C4-2B (cell line): Measurements from ENCODE around the gene IL16.

Source experiments
- H3K27ac ChIP-seq: fragments of 450-650 bp; 2 replicates; pipeline ENCODE4 v1.5.1; 2017
- ZFX ChIP-seq: fragments of 450-650 bp; IDR thresholded peaks from 2 replicates; pipeline ENCODE4 v1.6.1; 2017
- TF ChIP-seq, protein P1 (sequence below): fragments of 450-650 bp; conservative IDR thresholded peaks from 2 replicates; pipeline ENCODE4 v1.5.1; 2017; ENCODE audit warnings: mild to moderate bottlenecking

Gene IL16

DNA sequence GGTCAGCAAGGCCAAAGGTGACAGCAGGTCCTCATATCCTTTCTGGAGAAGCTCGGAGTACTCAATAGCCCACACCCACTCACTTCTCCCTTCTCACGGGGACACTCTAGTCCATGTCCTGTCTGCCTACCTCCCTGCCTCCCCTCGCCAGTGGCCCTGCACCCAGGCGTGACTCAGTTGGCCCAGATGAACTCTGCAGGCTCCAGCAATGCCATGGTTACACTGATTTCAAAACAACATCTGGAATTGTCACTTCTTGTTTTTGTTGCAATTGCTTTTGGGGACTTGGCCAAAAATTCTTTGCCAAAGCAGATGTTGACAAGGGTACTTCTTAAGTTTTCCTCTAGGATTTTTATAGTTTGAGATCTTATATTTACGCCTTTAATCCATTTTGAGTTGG, 13.0 kb downstream of the IL16 start:
- H3K27ac ChIP-seq: no peak overlapping the region
- TF ChIP-seq, protein P1, sequence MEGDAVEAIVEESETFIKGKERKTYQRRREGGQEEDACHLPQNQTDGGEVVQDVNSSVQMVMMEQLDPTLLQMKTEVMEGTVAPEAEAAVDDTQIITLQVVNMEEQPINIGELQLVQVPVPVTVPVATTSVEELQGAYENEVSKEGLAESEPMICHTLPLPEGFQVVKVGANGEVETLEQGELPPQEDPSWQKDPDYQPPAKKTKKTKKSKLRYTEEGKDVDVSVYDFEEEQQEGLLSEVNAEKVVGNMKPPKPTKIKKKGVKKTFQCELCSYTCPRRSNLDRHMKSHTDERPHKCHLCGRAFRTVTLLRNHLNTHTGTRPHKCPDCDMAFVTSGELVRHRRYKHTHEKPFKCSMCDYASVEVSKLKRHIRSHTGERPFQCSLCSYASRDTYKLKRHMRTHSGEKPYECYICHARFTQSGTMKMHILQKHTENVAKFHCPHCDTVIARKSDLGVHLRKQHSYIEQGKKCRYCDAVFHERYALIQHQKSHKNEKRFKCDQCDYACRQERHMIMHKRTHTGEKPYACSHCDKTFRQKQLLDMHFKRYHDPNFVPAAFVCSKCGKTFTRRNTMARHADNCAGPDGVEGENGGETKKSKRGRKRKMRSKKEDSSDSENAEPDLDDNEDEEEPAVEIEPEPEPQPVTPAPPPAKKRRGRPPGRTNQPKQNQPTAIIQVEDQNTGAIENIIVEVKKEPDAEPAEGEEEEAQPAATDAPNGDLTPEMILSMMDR: no peak
- TF ChIP-seq ZFX: no peak

DNA sequence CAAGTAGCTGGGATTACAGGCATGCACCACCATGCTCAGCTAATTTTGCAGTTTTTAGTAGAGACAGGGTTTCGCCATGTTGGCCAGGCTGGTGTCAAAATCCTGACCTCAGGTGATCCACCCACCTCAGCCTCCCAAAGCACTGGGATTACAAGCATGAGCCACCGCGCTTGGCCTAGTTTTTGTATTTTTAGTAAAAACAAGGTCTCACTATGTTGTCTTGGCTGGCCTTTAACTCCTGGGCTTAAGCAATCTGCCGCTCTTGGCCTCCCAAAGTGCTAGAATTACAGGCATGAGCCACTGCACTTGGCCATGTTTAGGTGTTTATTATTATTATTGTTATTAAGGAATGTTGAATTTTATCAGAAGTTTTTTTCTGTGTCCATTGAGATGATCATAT, 14.7 kb downstream of the IL16 start:
- H3K27ac ChIP-seq: no peak overlapping the region
- TF ChIP-seq ZFX: no peak
- TF ChIP-seq, protein P1: no peak

DNA sequence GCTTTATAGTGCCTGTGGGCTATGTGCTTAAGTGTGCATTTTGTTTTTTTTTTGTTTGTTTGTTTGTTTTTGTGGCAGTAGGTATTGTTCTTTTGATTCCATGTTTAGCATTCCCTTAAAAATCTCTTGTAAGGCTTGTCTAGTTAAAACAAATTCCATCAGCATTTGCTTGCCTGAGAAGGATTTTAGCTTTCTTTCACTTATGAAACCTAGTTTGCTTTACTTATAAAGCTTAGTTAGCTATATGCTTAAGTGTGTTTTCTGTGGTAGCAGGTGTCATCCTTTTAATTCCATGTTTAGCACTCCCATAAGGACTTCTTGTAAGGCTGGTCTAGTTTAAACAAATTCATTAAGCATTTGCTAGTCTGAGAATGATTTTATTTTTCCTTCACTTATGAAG, 17.3 kb downstream of the IL16 start:
- no peak overlapping the region for H3K27ac ChIP-seq
- no peak for TF ChIP-seq ZFX
- TF ChIP-seq, protein P1: no peak

DNA sequence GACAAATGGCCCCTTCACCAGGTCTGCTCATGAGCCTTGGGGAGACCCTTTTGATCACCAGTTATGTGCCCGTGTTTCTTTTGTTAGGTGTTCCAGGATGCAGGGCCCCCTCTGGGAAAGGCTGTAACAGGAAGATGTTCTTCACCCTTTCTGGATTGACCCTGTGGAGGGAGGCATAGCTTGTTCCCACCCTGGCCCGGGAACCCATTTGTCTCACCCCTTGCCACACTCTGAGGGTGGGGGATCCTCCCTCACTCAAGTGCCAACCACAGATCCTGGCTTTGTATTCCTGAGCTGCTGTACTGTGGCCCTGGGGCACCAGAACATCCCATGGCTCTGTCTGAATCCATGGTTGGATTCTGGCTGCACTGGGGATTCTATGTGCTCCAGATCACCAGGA, 18.9 kb downstream of the IL16 start:
- no peak for TF ChIP-seq ZFX

DNA sequence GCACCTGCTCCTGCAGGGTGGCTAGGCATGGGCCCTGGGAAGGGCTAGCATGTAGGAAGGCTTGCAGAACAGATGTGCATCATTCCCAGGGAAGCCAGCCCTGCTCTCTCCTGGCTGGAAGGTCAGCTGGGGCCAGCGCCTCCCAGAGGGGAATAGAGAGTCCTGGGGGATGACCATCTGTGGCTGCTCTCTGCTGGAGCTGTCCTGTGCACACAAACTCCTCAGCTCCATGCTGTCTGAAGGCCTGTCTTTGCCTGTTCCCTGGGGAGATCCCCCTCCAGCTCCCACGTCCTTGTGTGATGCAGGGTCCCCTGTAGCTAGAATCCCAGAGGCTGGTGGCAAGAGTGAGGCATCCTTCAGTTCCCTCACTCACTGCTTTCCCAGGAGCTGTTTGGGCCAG, 19.3 kb downstream of the IL16 start:
- TF ChIP-seq, protein P1: no peak
- TF ChIP-seq ZFX: no peak
- no peak overlapping the region for H3K27ac ChIP-seq

More for the DNA sequence above, 18.9 kb downstream of the IL16 start:
- H3K27ac ChIP-seq: no peak overlapping the region

DNA sequence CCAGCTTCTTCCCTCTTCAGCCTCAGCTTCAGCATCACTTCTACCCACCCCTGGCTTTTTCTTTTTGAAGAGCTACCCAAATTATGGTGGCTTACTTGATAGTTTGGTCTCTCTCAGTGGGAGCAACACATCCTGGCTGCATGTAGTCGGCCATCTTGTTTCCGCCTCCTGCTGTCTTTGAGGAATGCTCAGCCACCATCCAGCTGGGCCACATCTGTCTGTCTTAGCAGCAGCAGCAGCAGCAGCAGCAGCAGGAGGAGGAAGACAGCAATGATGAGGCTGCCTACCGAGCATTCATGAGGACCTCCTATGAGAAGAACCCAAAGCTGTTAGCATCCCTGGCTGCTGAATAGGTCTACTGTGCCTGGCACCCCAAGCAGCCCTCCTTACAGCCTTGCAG, 19.7 kb downstream of the IL16 start:
- TF ChIP-seq, protein P1: no peak
- no peak for TF ChIP-seq ZFX
- H3K27ac ChIP-seq: no peak overlapping the region

DNA sequence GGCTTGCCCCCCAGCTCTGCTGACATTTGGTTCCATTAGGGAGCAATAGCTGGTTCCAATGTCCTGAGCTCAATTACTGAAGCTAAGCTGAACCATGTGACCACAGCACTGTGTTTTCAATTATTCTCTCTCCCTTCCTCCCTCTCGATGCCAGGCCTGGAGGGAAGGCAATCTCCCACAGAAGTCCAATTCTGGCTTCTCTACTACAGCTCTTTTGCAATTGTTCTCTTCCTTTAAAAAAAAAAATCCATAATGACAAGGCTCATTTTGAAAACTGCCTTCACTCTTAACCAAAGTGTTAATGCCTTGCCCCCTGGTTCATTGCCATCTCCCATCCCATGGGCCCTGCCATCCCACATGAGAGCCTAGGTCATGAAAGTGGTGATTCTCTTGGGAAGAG, 24.8 kb downstream of the IL16 start:
- H3K27ac ChIP-seq: no peak overlapping the region
- TF ChIP-seq, protein P1: no peak
- no peak for TF ChIP-seq ZFX

DNA sequence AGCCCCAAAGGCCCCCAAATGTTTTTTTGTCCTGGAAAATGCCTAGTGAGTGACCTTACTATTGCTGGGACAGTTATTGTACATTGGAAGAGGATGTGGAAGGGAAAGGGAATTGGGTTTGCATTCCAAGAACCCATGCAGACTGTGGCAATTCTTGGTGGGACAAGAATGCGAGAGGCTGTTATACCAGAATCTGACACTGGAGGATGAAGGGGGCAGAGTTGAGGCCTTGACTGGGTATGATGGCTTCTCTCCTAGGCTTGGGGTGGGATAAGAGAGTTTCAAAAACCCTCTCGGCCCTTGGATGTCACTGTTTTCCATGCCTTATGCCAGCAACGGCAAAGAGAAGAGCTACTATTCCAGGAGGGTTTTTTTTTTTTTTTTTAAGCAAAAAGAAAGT, 25.3 kb downstream of the IL16 start:
- no peak overlapping the region for H3K27ac ChIP-seq
- TF ChIP-seq ZFX: no peak
- TF ChIP-seq, protein P1: no peak
